OCI-LY7 (cell line): ENCODE measurements around the gene INSL3.

Experiments
- EZH2phosphoT487 ChIP-seq: fragments of 200-600 bp; sonication (generic); IDR thresholded peaks from 2 replicates; pipeline ENCODE4 v1.6.1; 2018; ENCODE audit warnings: low read depth, borderline replicate concordance, mild to moderate bottlenecking, mixed run types, antibody characterized with exemption, low read length, moderate library complexity, mixed read lengths
- TF ChIP-seq, protein P1 (sequence below): fragments of 200-600 bp; sonication (generic); conservative IDR thresholded peaks from 2 replicates; pipeline ENCODE4 v1.5.1; 2014; ENCODE audit warnings: mild to moderate bottlenecking, antibody characterized with exemption, low read length, moderate library complexity, mixed read lengths

DNA sequence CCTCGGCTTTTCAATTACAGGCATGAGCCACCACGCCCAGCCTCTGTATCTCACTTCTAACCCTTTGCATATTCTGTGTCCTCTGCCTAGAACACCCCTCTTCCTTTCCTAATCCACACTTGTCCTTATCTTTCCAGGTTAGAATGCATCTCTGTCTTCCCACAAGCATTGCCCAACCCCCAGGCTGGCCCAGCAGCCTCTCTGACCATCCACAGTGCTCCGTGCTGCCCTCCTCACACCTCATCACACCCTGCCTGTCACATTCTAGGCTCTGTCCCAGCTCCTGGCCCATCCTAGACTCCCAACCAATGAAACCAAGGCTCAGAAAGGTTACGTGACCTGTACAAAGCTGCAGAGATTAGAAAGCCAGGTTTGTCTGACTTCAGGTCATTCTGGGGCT lies 15.2 kb upstream of the INSL3 start:
- TF ChIP-seq, protein P1, sequence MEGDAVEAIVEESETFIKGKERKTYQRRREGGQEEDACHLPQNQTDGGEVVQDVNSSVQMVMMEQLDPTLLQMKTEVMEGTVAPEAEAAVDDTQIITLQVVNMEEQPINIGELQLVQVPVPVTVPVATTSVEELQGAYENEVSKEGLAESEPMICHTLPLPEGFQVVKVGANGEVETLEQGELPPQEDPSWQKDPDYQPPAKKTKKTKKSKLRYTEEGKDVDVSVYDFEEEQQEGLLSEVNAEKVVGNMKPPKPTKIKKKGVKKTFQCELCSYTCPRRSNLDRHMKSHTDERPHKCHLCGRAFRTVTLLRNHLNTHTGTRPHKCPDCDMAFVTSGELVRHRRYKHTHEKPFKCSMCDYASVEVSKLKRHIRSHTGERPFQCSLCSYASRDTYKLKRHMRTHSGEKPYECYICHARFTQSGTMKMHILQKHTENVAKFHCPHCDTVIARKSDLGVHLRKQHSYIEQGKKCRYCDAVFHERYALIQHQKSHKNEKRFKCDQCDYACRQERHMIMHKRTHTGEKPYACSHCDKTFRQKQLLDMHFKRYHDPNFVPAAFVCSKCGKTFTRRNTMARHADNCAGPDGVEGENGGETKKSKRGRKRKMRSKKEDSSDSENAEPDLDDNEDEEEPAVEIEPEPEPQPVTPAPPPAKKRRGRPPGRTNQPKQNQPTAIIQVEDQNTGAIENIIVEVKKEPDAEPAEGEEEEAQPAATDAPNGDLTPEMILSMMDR, result no peak
- TF ChIP-seq EZH2phosphoT487, result no peak
